ENCODE measurements around the gene G6PD.
"Not testable (repeated sequence)": the region's sequence is repeated elsewhere in the genome, so short reads cannot be mapped to it uniquely, and the experiment has no call there.

The G6PD gene

GRCh38 chrX:154546354-154547244, at the start of gene G6PD:
G6PD (minus strand) TSS chrX:154546846; CDS start chrX:154546155, 691 bp downstream.
- peak; percentile 72 to 76 for DNase-seq (ENCODE audit: low read depth in 2 of 2)

GRCh38 chrX:154595559-154596249, 49.1 kb upstream of the G6PD start:
- no peak for DNase-seq (ENCODE audit: low read depth in 2 of 2)

- no peak for DNase-seq (ENCODE audit: low read depth in 2 of 2)
These were observed 47.8 kb upstream of the G6PD start for GRCh38 chrX:154594491-154594890.

- no peak for DNase-seq (ENCODE audit: low read depth in 2 of 2)
These were observed 46.6 kb upstream of the G6PD start for GRCh38 chrX:154593201-154593600.

- DNase-seq (ENCODE audit: low read depth in 2 of 2): no peak
These were observed 45.9 kb upstream of the G6PD start for GRCh38 chrX:154592505-154592904.

GRCh38 chrX:154590415-154590814, 43.8 kb upstream of the G6PD start:
- DNase-seq (ENCODE audit: low read depth in 2 of 2): not testable (repeated sequence)

DNA sequence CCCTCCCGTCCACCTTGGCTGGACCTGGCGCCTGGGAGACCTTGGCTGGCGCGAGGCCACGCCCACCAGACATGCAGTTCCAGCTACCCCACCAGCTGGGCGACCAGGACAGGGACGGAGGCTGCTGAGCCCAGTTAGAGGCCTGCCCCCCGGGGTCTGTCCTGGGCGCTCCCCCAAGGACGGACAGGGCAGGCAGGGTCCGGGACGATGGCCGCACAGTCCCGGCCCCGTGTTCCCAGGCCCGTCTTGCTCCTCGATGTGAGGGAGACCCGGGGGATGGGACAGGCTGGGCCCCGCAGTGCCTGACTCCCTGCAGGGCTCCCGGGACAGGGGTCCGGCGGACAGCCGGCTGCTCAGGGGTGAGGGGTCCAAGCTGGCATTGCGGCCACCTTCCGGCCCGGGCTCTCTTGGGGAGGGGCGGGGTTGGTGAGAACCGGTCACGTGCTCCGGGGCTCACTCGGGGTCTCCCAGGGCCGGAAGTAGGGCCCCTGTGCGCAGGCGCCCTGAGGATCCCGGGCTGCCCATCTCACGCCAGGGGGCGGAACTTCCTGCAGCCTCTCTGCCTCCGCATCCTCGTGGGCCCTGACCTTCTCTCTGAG, 38.0 kb upstream of the G6PD start, which contains the start of gene CTAG1A:
Gene CTAG1A (plus strand): TSS at position 549 of the 599 bp plus-strand sequence. CDS start 74 bp downstream, outside the sequence.
- DNase-seq (ENCODE audit: low read depth in 2 of 2): not testable (repeated sequence)

DNA sequence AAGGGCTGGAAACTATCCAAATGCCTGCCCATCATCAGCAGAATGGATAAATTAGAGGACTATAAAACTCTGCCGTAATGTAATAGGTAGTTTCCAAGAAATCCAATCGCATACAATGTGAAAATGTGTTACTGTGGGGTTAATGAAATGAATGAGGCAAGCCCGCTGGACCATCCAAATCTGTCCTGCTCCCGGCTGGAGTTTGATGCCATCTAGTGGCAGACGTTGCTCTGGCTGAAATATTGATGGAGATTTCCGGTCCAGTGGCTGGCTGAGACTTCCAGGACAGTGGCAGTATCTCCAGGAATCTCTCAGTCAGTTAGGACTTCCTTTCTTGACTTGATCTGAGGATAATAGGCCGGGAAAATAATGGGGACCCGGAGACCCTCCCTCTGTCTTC, 36.3 kb upstream of the G6PD start:
- DNase-seq (ENCODE audit: low read depth in 2 of 2): not testable (repeated sequence)

GRCh38 chrX:154575076-154575475, 28.4 kb upstream of the G6PD start:
- not testable (repeated sequence) for DNase-seq (ENCODE audit: low read depth in 2 of 2)

DNA sequence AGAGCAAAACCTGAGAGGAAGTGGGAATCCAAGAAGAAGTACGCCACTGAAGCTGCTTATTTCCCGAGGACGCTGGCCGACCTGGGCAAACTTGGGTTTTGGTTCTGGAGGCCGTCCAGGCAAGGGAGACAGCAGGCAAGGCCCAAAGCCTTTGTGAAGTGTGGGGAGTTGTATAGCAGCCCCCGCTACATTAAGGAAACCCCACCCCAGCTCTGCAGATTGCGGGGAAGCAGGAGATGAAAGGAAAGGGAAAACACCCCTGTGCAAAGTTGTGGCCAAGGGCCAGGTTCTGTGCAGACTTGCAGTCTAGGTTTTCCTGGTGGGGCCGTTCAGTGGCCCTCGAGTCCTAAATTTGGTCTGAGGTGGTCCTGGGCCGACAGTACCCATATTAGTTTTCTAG, 26.4 kb upstream of the G6PD start:
- DNase-seq (ENCODE audit: low read depth in 2 of 2): not testable (repeated sequence)

- DNase-seq (ENCODE audit: low read depth in 2 of 2): not testable (repeated sequence)
These were observed 23.7 kb upstream of the G6PD start for GRCh38 chrX:154570361-154570760.

- DNase-seq (ENCODE audit: low read depth in 2 of 2): not testable (repeated sequence)
These were observed 15.6 kb upstream of the G6PD start for GRCh38 chrX:154562295-154562694.

DNA sequence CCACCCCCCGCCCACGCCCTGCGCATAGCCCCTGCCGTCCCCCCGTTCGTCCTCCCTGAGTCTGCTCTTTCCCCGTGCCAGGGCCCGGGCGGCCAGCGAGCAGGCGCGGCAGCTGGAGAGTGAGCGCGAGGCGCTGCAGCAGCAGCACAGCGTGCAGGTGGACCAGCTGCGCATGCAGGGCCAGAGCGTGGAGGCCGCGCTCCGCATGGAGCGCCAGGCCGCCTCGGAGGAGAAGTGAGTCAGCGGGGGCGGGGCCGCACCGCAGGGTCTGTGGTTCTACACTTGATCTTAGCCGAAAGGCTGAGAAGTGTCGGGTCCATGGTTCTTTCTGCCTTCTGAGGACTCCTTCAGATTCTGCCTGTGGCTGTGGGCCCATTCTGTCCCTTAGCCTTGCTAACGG, 13.7 kb upstream of the G6PD start:
- not testable (repeated sequence) for DNase-seq (ENCODE audit: low read depth in 2 of 2)

DNA sequence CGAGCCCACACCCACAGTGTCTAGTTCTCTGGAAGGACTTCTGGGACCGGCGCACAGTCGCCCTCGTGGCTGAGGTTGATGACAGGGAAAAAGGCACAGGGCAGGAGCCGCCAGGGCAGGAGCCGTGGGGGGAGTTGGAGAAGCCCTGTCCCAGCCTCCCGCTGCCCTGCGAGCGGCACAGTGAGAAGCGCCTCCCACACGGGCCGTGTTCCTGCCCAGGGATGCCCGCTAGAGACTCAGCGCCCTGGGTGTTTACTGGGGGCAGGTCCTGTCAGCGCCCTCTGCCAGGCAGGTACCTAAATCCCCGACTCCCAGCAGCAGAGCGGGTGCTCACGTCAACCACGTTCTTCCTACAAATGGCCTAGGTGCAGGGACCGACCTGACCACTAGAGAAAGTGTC, 12.2 kb upstream of the G6PD start:
- not testable (repeated sequence) for DNase-seq (ENCODE audit: low read depth in 2 of 2)

GRCh38 chrX:154558060-154558690, 11.5 kb upstream of the G6PD start:
- not testable (repeated sequence) for DNase-seq (ENCODE audit: low read depth in 2 of 2)

DNA sequence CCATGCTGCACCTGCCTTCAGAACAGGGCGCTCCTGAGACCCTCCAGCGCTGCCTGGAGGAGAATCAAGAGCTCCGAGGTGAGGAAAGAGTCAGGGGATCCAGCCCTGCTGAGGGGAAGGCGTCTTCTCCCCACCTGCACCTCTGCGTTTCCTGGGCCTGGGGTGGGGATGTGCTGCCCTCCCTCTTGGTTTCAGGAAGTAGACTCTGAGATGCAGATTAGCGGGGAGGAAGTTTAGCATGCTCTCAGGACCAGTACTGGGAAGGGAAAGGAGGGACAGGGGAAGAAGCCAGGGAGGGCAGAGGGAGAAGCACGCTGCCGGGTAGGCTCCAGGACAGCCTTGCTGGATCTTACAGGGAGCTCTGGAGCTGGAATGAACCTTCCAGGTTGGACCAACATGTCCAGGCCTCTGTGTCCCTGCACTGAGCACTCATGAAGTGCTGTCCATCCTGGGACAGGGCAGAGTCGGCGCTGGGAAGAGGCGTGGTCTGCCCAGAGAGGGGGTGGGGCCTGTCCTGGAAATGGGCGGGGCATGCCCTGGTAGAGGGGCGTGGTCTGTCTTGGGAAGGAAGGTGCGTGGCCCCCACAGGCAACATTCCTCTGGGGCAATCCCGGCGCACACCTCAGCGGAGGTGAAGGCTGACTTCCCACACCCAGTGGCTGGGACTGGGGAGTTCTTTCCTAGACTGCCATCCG, 5.6 kb upstream of the G6PD start:
- DNase-seq (ENCODE audit: low read depth in 2 of 2): not testable (repeated sequence)

- DNase-seq (ENCODE audit: low read depth in 2 of 2): no peak
These were observed 3.1 kb upstream of the G6PD start for GRCh38 chrX:154549766-154550165.

- no peak for DNase-seq (ENCODE audit: low read depth in 2 of 2)
These were observed 1.3 kb upstream of the G6PD start for GRCh38 chrX:154548028-154548316.

GRCh38 chrX:154547245-154548027, 790 bp upstream of the G6PD start, which contains the start of gene IKBKG:
IKBKG (plus strand) TSS chrX:154547620; CDS start chrX:154552003, 4,383 bp downstream.
- DNase-seq (ENCODE audit: low read depth in 2 of 2): peak; percentile 80 to 81

DNA sequence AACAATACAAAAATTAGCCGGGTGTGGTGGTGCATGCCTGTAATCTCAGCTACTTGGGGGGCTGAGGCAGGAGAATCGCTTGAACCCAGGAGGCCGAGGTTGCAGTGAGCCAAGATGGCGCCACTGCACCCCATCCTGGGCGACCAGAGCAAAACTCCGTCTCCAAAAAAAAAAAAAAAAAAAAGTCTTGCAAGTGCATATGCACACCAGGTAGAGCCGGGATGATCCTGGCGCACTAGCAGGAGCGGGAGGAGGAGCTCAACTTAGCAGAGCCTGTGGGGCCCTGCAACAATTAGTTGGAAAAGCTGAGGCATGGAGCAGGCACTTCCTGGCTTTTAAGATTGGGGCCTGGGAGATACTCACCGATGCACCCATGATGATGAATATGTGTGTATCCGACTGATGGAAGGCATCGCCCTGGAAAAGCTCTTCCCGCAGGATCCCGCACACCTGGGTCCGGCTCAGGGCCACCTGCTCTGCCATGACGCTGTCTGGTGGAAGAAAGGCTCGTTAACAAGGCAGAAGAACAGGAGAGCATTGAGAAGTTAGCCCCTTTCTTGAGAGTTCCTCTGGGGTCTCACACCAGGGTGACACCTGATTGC, 872 bp downstream of the G6PD start:
- DNase-seq (ENCODE audit: low read depth in 2 of 2): no peak
